ENCODE measurements around the gene PGM2. TPM values are rescaled to one million over a fixed set of nuclear protein-coding genes. Genes with fewer than 3 reads are reported as not detected.

PGM2 gene
- total RNA-seq, 4 donors from 2014 or later, result 13.7 to 24.3 (median 15.5) TPM

DNA sequence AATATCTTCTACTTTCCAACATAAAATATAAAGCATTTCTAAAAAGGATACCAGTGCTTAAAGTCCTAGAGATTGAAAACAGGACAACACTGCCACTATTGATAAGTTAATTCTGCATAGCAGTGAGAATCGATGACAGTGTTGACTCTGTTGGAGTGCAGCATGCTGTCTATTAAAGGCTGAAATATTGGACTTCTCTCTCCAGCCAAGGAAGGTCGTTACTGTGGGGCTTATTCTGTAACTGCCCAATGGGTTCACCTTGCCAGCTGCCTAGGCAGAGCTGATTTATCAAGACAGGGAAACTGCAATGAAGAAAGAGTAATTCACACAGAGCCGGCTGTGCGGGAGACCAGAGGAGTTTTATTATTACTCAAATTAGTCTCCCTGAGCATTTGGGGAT, 37.7 kb upstream of the PGM2 start:
- H3K9me3 ChIP-seq, result no peaks in the 10 kb centered on the region
- H3K4me3 ChIP-seq, result no peak overlapping the region
- H3K27ac ChIP-seq, result no peak overlapping the region
- WGBS, 2 donors, result 52 to 60% methylated on average over 4 of the region's 4 CpGs
- TF ChIP-seq EP300 (IDR thresholded peaks at IDR 0.05) (no peak), POLR2A (IDR thresholded peaks at IDR 0.05) (no peak)
- TF ChIP-seq, protein P1, sequence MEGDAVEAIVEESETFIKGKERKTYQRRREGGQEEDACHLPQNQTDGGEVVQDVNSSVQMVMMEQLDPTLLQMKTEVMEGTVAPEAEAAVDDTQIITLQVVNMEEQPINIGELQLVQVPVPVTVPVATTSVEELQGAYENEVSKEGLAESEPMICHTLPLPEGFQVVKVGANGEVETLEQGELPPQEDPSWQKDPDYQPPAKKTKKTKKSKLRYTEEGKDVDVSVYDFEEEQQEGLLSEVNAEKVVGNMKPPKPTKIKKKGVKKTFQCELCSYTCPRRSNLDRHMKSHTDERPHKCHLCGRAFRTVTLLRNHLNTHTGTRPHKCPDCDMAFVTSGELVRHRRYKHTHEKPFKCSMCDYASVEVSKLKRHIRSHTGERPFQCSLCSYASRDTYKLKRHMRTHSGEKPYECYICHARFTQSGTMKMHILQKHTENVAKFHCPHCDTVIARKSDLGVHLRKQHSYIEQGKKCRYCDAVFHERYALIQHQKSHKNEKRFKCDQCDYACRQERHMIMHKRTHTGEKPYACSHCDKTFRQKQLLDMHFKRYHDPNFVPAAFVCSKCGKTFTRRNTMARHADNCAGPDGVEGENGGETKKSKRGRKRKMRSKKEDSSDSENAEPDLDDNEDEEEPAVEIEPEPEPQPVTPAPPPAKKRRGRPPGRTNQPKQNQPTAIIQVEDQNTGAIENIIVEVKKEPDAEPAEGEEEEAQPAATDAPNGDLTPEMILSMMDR (IDR thresholded peaks at IDR 0.05), result no peak
- H3K27me3 ChIP-seq, result no peaks in the 10 kb centered on the region
- no peaks in the 10 kb centered on the region for H3K36me3 ChIP-seq
- H3K4me1 ChIP-seq, result no peaks in the 10 kb centered on the region
- no peak for DNase-seq (ENCODE audit: low spot score in 2 of 2)

DNA sequence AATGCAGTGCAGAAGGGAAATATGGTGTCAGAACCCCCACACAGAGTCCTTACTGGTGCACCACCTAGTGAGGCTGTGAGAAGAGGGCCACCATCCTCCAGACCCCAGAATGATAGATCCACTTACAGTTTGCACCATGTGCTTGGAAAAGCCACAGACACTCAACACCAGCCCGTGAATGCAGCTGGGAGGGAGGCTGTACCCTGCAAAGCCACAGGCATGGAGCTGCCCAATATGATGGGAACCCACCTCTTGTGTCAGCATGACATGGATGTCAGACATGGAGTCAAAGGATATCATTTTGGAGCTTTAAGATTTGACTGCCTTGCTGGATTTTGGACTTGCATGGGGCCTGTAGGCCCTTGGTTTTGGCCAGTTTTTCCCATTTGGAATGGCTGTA, 34.2 kb upstream of the PGM2 start:
- 92 to 100% methylated on average over 1 of the region's 1 CpG for WGBS, 2 donors
- Histone ChIP-seq H3K4me1 (no peaks in the 10 kb centered on the region), H3K9me3 (no peaks in the 10 kb centered on the region), H3K27me3 (no peaks in the 10 kb centered on the region), H3K36me3 (no peaks in the 10 kb centered on the region), H3K27ac (no peak overlapping the region), H3K4me3 (no peak overlapping the region)
- DNase-seq (ENCODE audit: low spot score in 2 of 2), result no peak
- TF ChIP-seq POLR2A (IDR thresholded peaks at IDR 0.05), result no peak

DNA sequence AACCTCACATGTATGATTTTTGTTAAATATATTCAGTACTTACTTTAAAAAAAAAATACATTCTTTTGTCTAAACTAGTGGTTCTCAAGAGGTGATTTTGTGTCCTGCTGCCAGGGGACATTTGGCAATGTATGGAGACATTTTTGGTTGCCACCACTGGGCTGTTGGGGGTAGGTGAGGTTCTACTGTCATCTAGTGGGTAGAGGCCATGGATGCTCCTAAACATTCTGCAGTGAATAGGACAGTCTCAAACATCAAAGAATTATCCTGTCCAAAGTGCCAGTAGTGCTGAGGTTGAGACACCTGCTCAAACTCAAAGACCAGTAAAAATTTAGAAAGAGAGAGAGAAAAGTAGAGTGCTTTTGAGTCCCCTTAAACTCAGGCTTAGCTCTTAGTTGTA, 32.9 kb upstream of the PGM2 start:
- Histone ChIP-seq H3K27me3 (no peaks in the 10 kb centered on the region), H3K4me1 (no peaks in the 10 kb centered on the region), H3K36me3 (no peaks in the 10 kb centered on the region), H3K9me3 (no peaks in the 10 kb centered on the region), H3K27ac (no peak overlapping the region), H3K4me3 (no peak overlapping the region)
- no peak for DNase-seq (ENCODE audit: low spot score in 2 of 2)
- TF ChIP-seq, protein P1 (IDR thresholded peaks at IDR 0.05), result peak; percentile 23 to 38 (median 34)
- no peak for TF ChIP-seq POLR2A (IDR thresholded peaks at IDR 0.05)

DNA sequence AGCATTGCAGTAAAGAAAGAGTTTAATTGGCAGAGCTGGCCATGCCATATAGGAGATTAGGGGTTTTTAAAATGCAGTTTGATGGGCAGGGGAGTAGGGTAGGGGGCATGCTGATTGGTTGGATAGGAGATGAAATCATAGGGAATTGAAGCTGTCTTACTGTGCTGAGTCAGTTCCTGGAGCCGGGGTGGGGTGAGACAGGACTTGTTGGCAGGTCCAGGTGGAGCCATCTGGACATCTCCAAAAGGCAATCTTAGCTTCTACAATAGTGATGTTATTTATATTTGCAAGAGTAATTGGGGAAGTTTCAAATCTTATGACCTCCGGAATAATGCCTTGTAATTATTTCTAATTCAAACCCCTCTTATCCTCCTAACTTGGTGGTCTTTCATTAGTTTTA, 32.4 kb upstream of the PGM2 start:
- Histone ChIP-seq H3K27ac (no peak overlapping the region), H3K4me1 (no peaks in the 10 kb centered on the region), H3K27me3 (no peaks in the 10 kb centered on the region), H3K36me3 (no peaks in the 10 kb centered on the region), H3K4me3 (no peak overlapping the region), H3K9me3 (no peaks in the 10 kb centered on the region)
- TF ChIP-seq, protein P1 (IDR thresholded peaks at IDR 0.05), result no peak
- TF ChIP-seq POLR2A (IDR thresholded peaks at IDR 0.05) (no peak), EP300 (IDR thresholded peaks at IDR 0.05) (no peak)
- DNase-seq (ENCODE audit: low spot score in 2 of 2), result no peak
- 79 to 87% methylated on average over 2 of the region's 2 CpGs for WGBS, 2 donors

DNA sequence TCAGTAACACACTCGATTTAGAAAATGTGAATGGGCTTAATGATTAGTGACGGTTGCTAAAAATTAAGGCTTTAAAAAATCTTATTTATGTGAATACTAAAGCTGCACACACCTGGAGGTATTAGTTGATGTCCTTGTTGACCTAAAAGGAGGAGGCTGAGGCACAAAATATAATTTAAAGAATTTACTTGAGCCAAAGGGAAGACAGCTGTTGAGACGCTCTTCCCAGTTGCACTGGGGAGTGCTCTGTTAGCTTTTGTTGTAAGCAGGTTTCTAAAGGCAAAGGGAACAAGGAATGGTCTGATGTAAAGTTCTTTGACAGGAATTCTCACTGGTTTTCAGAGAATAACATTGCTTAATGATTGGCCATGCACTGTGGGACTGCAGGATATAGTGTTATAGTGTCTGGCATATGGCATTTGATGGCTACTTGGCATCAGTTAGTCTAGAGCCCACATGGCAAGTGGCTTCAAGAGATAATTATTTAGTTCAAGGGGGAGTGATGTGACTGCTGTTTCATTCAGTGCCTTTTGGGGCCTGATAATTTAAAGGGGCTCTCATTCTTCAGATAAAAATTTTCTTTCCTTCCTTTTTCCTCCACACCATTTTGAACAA, 30.8 kb upstream of the PGM2 start:
- Histone ChIP-seq H3K36me3 (no peaks in the 10 kb centered on the region), H3K27ac (no peak overlapping the region), H3K4me1 (no peaks in the 10 kb centered on the region), H3K9me3 (no peaks in the 10 kb centered on the region), H3K4me3 (no peak overlapping the region), H3K27me3 (no peaks in the 10 kb centered on the region)
- TF ChIP-seq POLR2A (IDR thresholded peaks at IDR 0.05), result no peak
- TF ChIP-seq EP300 (IDR thresholded peaks at IDR 0.05), result no peak
- TF ChIP-seq, protein P1 (IDR thresholded peaks at IDR 0.05), result no peak
- no peak for DNase-seq (ENCODE audit: low spot score in 2 of 2)
- 60 to 62% methylated on average over 3 of the region's 3 CpGs for WGBS, 2 donors

DNA sequence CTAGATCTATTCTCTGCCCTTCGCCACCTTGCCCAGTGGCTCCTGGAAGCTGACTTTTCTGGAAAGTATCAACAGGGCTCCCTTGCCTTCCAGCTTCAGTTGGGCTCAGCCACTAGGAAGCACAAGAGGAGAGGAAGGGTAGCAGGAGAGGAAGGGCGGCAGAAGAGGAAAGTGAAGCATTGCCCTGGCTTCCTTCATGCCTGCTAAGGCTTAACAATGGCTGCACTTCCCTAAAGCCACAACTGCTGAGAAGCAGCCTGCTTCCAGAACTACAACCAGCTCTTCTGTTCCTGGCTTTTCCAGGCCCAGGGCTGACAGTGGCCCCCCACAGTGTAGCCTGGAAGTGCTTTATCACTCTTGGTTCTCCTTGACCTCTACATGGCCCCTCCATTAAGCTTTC, 29.1 kb upstream of the PGM2 start:
- no peak for TF ChIP-seq POLR2A (IDR thresholded peaks at IDR 0.05)
- TF ChIP-seq EP300 (IDR thresholded peaks at IDR 0.05), result no peak
- TF ChIP-seq, protein P1 (IDR thresholded peaks at IDR 0.05), result no peak
- no peak overlapping the region for H3K27ac ChIP-seq
- H3K36me3 ChIP-seq, result no peaks in the 10 kb centered on the region
- H3K27me3 ChIP-seq, result no peaks in the 10 kb centered on the region
- DNase-seq (ENCODE audit: low spot score in 2 of 2), result no peak
- H3K4me3 ChIP-seq, result no peak overlapping the region
- 91 to 95% methylated on average over 2 of the region's 2 CpGs for WGBS, 2 donors
- no peaks in the 10 kb centered on the region for H3K9me3 ChIP-seq
- H3K4me1 ChIP-seq, result no peaks in the 10 kb centered on the region

Measured in tibial nerve (tissue), 4 donors.